Upper lobe of right lung (tissue), 1 donor: ENCODE data around the gene FAM120AOS. TPM values are rescaled to one million over a fixed set of nuclear protein-coding genes. Genes with fewer than 3 reads are reported as not detected.

ENCODE experiments used
- ATAC-seq: fragments of 200-7000 bp; cut with Tn5 transposase; one replicate; pipeline ENCODE4 v1.9.1; 2020; ENCODE audit warnings: mild to moderate bottlenecking, moderate library complexity
- DNase-seq: peaks from one replicate; pipeline ENCODE4 v3.0.0-alpha.2; 2020
- H3K27ac ChIP-seq: fragments of 200-600 bp; one replicate; pipeline ENCODE4 v1.8.0; 2022
- H3K27me3 ChIP-seq: fragments of 200-600 bp; one replicate; pipeline ENCODE4 v1.8.0; 2022; ENCODE audit warnings: mild to moderate bottlenecking
- H3K36me3 ChIP-seq: fragments of 200-600 bp; one replicate; pipeline ENCODE4 v1.8.0; 2022
- H3K4me1 ChIP-seq: fragments of 200-600 bp; one replicate; pipeline ENCODE4 v1.8.0; 2022
- H3K4me3 ChIP-seq: fragments of 200-600 bp; one replicate; pipeline ENCODE4 v1.8.0; 2022; ENCODE audit warnings: mild to moderate bottlenecking
- H3K9me3 ChIP-seq: fragments of 200-600 bp; one replicate; pipeline ENCODE4 v1.8.0; 2022
- intact Hi-C: fragments of 100-400 bp; cut with DNase I; formaldehyde crosslinking; loops from one replicate; pipeline ENCODE4 v1.11.0; 2022
- total RNA-seq: library from RNA; stranded (reverse); fragmentation: NEBNext Ultra II Directional; extraction: Animal tissue kit (Norgen Biotek cat#: 25700); gene quantifications from one replicate; pipeline ENCODE4 v1.2.1, GENCODE V29; 2021
- TF ChIP-seq, protein P1 (sequence below): fragments of 200-600 bp; IDR thresholded peaks from one replicate; pipeline ENCODE4 v1.8.0; 2022; ENCODE audit warnings: antibody characterized with exemption
- donor health status: DM: no; HTN: yes; CAD: no; lungs with severe emphysema.

FAM120AOS gene
- total RNA-seq, 1 donor from 2014 or later, result 46.0 TPM

DNA sequence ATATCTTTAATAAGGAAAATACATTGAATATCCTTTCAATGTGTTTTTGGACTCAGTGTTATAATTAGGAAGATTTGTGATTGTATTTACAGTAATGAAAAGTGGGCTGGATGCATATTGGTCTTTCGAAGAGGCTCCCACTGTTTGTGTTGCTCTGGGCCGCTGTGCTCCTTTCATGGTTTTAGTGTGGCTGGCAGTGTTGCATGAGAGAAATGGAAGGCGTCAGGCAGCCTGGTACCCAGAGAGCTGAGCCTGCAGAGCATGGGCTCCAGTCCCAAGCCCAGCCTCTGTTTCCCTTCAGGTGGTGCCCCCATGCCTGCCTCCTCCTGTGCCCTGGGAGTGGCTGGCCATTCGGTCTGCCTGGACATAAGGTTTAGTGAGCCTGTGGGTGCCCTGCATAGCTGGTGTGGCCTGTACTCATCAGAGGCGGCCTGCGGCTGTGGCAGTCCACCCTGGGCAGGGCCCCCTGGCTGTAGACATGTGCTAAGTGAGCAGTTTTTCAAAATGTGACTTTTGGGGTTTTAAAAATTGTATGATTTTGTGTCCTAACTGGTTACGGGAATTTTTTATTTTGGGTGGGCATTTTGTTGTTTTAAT, 27.4 kb upstream of the FAM120AOS start:
- no peak for ATAC-seq

DNA sequence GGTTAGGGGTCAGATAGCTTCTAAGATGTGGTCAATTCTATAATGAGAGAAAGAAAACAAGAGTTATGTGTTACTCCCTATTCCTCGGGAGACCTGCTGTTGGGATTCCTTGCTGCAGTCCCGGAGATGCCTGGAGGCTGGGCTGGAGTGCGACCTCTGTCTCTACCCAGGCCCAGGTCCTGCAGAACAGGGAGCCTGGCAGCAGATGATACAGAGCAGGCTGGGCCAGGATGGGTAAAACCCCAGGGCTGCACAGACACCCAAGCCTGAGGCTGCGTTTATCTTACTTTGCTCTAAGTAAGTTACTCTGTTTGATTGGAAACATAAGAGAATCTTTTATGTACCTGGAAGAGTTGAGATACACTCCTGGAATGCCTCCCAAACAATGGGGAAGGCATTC, 26.9 kb upstream of the FAM120AOS start:
- ATAC-seq (no peak), DNase-seq (no peak)
- H3K4me1 ChIP-seq, result peaks cover 11% of the 10 kb centered on the region
- TF ChIP-seq, protein P1, sequence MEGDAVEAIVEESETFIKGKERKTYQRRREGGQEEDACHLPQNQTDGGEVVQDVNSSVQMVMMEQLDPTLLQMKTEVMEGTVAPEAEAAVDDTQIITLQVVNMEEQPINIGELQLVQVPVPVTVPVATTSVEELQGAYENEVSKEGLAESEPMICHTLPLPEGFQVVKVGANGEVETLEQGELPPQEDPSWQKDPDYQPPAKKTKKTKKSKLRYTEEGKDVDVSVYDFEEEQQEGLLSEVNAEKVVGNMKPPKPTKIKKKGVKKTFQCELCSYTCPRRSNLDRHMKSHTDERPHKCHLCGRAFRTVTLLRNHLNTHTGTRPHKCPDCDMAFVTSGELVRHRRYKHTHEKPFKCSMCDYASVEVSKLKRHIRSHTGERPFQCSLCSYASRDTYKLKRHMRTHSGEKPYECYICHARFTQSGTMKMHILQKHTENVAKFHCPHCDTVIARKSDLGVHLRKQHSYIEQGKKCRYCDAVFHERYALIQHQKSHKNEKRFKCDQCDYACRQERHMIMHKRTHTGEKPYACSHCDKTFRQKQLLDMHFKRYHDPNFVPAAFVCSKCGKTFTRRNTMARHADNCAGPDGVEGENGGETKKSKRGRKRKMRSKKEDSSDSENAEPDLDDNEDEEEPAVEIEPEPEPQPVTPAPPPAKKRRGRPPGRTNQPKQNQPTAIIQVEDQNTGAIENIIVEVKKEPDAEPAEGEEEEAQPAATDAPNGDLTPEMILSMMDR, result no peak
- H3K27me3 ChIP-seq, result no peaks in the 10 kb centered on the region
- no peak overlapping the region for H3K27ac ChIP-seq
- H3K36me3 ChIP-seq, result peaks cover 33% of the 10 kb centered on the region
- intact Hi-C loops, result no loop called here
- no peaks in the 10 kb centered on the region for H3K9me3 ChIP-seq
- H3K4me3 ChIP-seq, result no peak overlapping the region

More for the DNA sequence above, 27.4 kb upstream of the FAM120AOS start:
- intact Hi-C loops, result no loop called here
- no peak overlapping the region for H3K4me3 ChIP-seq
- DNase-seq, result no peak
- H3K27me3 ChIP-seq, result no peaks in the 10 kb centered on the region
- peaks cover 9% of the 10 kb centered on the region for H3K4me1 ChIP-seq
- TF ChIP-seq, protein P1, result no peak
- H3K27ac ChIP-seq, result no peak overlapping the region
- peaks cover 37% of the 10 kb centered on the region for H3K36me3 ChIP-seq
- no peaks in the 10 kb centered on the region for H3K9me3 ChIP-seq

DNA sequence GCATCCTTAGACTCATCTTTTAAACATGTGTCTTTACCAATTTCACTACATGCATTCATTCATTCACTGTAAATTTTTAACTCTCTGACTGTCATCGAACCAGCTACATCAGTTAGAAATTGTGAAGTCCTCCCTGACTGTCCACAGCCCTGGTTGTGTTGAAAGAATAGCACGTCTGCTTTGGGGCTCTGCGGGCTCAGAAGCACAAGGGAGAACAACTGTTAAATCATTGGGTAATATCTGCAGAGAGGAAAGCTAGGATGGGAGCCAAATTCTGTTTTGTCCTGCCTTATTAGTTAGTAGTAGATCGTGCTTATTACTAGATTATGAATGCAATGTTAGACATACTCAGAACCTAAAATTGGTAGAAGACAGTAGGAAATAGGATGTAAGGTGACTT, 26.3 kb upstream of the FAM120AOS start:
- TF ChIP-seq, protein P1, result no peak
- H3K4me3 ChIP-seq, result no peak overlapping the region
- H3K36me3 ChIP-seq, result peaks cover 29% of the 10 kb centered on the region
- intact Hi-C loops, result no loop called here
- H3K27me3 ChIP-seq, result no peaks in the 10 kb centered on the region
- ATAC-seq (no peak), DNase-seq (no peak)
- no peak overlapping the region for H3K27ac ChIP-seq
- peaks cover 11% of the 10 kb centered on the region for H3K4me1 ChIP-seq
- H3K9me3 ChIP-seq, result no peaks in the 10 kb centered on the region

DNA sequence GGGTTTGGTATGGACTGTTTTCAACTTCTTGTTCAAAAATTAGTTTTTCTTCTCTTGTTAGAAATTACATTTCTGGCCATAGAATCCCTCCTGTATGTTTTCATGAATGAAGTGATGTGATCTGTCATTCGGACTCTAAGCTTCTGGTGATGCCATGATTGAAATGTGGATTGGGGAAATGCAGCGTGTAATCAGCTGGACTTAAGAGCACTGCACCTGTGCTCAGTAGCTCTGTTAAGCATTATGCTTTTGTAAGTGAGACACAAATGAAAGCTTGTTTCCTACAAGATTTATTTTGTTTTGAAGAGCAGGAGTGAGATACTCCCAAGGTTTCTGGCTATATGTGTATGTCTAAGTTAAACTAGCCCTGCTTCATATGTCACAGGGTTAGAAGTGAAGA, 24.0 kb upstream of the FAM120AOS start:
- intact Hi-C loops, result no loop called here
- H3K4me1 ChIP-seq, result peaks cover 14% of the 10 kb centered on the region
- H3K27me3 ChIP-seq, result no peaks in the 10 kb centered on the region
- no peak overlapping the region for H3K4me3 ChIP-seq
- DNase-seq (no peak), ATAC-seq (no peak)
- H3K9me3 ChIP-seq, result no peaks in the 10 kb centered on the region
- peaks cover 34% of the 10 kb centered on the region for H3K36me3 ChIP-seq
- no peak overlapping the region for H3K27ac ChIP-seq
- TF ChIP-seq, protein P1, result no peak

DNA sequence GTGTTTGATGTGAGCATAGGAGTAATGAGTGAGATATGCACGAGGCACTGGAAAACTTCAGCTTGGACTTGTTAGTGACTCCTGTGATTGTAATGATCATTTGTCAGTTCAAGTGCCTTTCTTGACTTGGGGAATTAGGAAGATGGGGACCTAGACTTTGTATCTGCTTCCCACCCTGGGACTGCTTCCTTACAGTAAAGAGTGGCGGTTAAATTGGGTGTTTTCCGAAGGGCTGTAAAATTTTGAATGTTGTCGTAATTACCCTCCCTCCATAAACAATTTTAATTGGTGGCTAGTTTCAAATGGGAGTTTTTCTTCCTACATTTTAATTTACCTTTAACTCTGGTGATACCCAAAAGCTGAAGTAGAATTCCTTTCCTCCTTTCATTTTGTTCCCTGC, 23.5 kb upstream of the FAM120AOS start:
- intact Hi-C loops, result no loop called here
- DNase-seq, result no peak
- TF ChIP-seq, protein P1, result no peak

DNA sequence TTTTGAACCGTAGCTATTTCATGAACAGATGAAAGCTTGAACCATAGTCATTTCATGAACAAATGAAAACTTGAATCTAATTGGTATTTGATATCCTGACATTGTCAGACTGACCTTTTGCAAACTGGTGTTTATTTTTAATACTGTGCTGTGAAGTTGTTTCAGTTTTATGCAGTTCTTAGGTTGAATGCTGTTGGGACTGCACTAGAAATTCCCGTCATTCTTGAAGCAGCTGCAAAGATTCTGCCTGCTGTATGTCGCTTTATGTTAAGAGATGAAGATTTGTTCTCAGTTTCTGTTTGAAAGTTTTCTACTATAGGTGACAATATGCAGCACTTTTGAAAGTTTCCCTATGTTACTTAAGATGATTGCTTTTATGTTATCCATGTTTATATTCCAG, 22.5 kb upstream of the FAM120AOS start:
- intact Hi-C loops, result no loop called here
- no peak for DNase-seq
- TF ChIP-seq, protein P1, result no peak

More for the DNA sequence above, 23.5 kb upstream of the FAM120AOS start:
- Histone ChIP-seq H3K27me3 (no peaks in the 10 kb centered on the region), H3K36me3 (peaks cover 34% of the 10 kb centered on the region), H3K4me3 (no peak overlapping the region), H3K4me1 (peaks cover 14% of the 10 kb centered on the region), H3K9me3 (no peaks in the 10 kb centered on the region), H3K27ac (no peak overlapping the region)
- no peak for ATAC-seq

More for the DNA sequence above, 22.5 kb upstream of the FAM120AOS start:
- H3K27ac ChIP-seq, result no peak overlapping the region
- H3K27me3 ChIP-seq, result no peaks in the 10 kb centered on the region
- H3K36me3 ChIP-seq, result peaks cover 42% of the 10 kb centered on the region
- peaks cover 22% of the 10 kb centered on the region for H3K4me1 ChIP-seq
- no peaks in the 10 kb centered on the region for H3K9me3 ChIP-seq
- no peak overlapping the region for H3K4me3 ChIP-seq
- ATAC-seq, result no peak
